Stomach smooth muscle (tissue), 2 donors: ENCODE results near the gene CS.

Experiments used
- H3K27ac ChIP-seq: one replicate; pipeline ENCODE4 v1.7.0; 2013; ENCODE audit warnings: mild to moderate bottlenecking, low read length, inconsistent platforms
- H3K27me3 ChIP-seq, 2 donors: one replicate each; pipeline ENCODE4 v1.7.0; 2013; ENCODE audit warnings: low read length in 2 of 2; ENCODE audit not compliant: insufficient read depth in 2 of 2, control insufficient read depth in 1 of 2
- H3K36me3 ChIP-seq, 2 donors: one replicate each; pipeline ENCODE4 v1.7.0; 2013; ENCODE audit warnings: low read length in 2 of 2; ENCODE audit not compliant: control insufficient read depth in 2 of 2, insufficient read depth in 2 of 2
- H3K4me1 ChIP-seq: one replicate; pipeline ENCODE4 v1.7.0; 2013; ENCODE audit warnings: low read length; ENCODE audit not compliant: control insufficient read depth, insufficient read depth
- H3K4me3 ChIP-seq, 2 donors: one replicate each; pipeline ENCODE4 v1.7.0; 2013; ENCODE audit warnings: low read length in 2 of 2
- H3K9ac ChIP-seq, 2 donors: one replicate each; pipeline ENCODE4 v1.7.0; 2013; ENCODE audit warnings: low read length in 2 of 2, mild to moderate bottlenecking in 1 of 2
- H3K9me3 ChIP-seq, 2 donors: one replicate each; pipeline ENCODE4 v1.7.0; 2013; ENCODE audit warnings: low read length in 2 of 2; ENCODE audit not compliant: control insufficient read depth in 2 of 2
- donor health status: healthy.
- donor health status: Pancreatic carcinoma.

The CS gene

DNA sequence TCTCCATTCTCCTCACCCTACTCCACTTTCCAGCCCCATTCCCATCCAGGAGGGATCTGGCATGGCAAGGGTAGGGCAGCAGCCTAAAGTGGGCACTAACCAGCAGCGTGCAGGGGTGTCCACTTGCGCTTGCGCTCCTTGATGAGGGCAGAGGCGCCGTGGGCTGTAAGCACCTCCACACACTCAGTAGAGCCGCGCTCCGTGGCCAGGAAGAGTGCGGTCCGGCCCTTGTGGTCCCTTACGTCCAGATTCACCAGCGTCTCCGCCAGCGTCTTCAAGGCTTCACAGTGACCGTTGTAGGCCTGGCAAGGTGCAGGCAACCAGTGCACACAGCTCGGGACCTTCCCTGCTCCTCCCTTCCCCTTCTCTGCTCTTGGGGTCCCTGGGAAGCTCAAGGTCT is 52.2 kb downstream of the CS start:
- Histone ChIP-seq H3K4me1 (no peaks in the 10 kb centered on the region), H3K36me3 (peaks cover 66 to 68% of the 10 kb centered on the region in 2 donors), H3K9ac (peak overlapping the region in 1 of 2 donors; percentile 5), H3K9me3 (no peaks in the 10 kb centered on the region), H3K27me3 (no peaks in the 10 kb centered on the region), H3K27ac (no peak overlapping the region), H3K4me3 (no peak overlapping the region)

DNA sequence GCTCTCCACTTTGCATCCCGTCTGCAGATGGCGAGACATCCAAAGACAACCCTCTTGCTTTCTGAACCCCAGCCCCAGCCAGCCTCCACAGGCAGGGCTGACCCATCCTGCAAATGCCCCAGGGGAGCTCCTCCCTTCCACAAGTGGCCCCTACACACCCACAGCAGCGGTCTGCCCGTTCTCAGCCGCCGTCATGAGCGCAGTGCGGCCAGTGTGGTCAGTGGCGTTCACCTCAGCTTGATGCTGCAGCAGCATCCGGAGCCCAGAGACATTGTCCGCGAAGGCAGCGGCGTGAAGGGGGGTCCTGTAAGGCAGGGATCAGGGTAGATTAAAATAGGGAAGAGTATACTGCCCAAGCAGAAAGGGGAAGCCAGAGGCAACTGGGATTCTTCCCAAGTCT is 55.6 kb downstream of the CS start:
- H3K9me3 ChIP-seq = no peaks in the 10 kb centered on the region
- no peaks in the 10 kb centered on the region for H3K4me1 ChIP-seq
- H3K36me3 ChIP-seq = peaks cover 71 to 75% of the 10 kb centered on the region in 2 donors
- no peak overlapping the region for H3K4me3 ChIP-seq
- no peak overlapping the region for H3K27ac ChIP-seq
- H3K9ac ChIP-seq = no peak overlapping the region
- H3K27me3 ChIP-seq = no peaks in the 10 kb centered on the region

DNA sequence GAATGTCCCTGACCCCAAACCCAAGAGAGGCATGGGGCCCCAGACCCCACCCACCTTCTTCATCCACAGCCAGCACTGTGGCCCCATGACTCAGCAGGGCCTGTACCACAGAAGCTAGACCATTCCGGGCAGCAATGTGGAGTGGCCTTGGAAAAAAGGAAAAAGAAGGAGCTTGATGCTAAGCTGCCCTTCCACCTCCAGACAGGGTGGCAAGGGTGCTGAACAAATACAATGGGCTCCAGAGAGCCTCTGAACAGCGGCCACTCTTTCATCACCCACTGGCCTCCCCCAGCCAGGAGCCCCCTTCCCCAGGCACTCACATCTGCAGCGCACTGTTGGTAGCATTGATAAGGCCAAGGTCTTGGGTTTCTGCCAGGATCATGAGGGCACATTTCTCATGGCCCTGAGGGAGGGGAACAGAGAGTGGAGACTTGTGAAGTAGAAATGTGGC is 56.4 kb downstream of the CS start:
- H3K27ac ChIP-seq = no peak overlapping the region
- peaks cover 71 to 72% of the 10 kb centered on the region in 2 donors for H3K36me3 ChIP-seq

DNA sequence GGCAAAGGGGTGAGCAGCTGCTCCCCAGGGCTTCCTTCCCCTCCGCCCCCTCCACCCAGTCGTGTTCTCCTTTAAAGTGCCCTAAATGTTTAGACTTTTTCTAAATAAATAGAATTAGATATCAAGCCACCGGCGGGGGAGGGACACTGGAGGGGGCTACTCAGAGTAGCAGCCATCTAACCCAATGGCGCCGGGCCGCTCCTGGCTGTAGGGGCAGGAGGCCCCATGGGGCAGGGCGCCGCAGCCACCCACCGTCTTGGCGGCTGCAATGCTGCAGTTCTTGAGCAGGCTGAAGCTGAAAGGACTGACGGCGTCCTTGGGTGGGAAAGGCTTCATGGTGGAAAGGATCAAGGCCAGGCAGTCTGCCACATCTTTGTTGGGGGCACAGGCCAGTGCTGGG is 57.1 kb downstream of the CS start:
- H3K9me3 ChIP-seq = no peaks in the 10 kb centered on the region

More for the DNA sequence above, 56.4 kb downstream of the CS start:
- no peaks in the 10 kb centered on the region for H3K4me1 ChIP-seq
- H3K27me3 ChIP-seq = no peaks in the 10 kb centered on the region
- no peak overlapping the region for H3K4me3 ChIP-seq
- no peaks in the 10 kb centered on the region for H3K9me3 ChIP-seq
- no peak overlapping the region for H3K9ac ChIP-seq

DNA sequence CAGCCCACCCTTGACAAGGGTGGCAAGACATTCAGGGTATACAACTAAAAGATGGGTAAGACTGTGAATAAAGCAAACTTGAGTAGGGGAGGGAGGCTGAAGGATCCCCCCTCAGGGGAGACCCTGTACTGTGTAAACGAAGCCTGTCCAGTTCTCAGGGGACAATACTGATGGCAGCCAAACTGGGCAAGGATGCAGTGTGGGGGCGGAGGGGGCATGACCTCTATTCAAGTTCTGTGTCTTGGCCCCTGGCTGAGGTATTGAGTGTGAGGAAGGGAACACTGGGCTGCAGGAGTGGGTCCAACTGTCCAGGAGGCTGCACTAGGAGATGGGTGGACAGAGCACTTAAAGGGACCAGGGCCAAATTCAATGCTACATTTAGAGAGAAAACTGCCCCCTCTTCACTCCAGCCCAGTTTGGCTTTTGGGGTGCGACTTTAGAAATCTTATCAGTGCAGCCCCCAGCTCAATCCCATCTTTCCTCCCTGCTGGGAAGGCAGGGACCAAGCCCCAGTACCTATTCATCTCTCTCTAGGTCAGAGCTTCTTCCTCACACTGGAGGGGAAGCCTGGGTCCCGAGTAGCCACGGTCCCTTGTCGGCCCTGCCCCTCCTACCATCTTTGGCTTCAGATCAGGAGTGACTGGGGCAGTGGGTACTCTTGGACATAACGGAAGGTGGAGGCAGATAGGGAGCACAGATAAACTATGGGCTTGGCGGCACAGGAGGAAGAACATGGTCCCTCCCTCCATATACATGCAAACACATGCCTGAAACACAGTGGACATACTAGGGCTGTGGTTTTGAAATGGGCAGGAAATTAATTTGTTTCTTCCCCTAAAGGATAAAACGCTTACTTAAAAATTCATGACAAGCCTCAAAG is 58.5 kb downstream of the CS start:
- H3K36me3 ChIP-seq = peaks cover 53 to 57% of the 10 kb centered on the region in 2 donors
- no peak overlapping the region for H3K9ac ChIP-seq
- H3K9me3 ChIP-seq = no peaks in the 10 kb centered on the region
- H3K27ac ChIP-seq = no peak overlapping the region
- no peaks in the 10 kb centered on the region for H3K27me3 ChIP-seq
- no peaks in the 10 kb centered on the region for H3K4me1 ChIP-seq
- no peak overlapping the region for H3K4me3 ChIP-seq

More for the DNA sequence above, 57.1 kb downstream of the CS start:
- Histone ChIP-seq H3K27me3 (no peaks in the 10 kb centered on the region), H3K4me3 (no peak overlapping the region), H3K4me1 (no peaks in the 10 kb centered on the region), H3K9ac (no peak overlapping the region), H3K27ac (no peak overlapping the region), H3K36me3 (peaks cover 64 to 67% of the 10 kb centered on the region in 2 donors)

DNA sequence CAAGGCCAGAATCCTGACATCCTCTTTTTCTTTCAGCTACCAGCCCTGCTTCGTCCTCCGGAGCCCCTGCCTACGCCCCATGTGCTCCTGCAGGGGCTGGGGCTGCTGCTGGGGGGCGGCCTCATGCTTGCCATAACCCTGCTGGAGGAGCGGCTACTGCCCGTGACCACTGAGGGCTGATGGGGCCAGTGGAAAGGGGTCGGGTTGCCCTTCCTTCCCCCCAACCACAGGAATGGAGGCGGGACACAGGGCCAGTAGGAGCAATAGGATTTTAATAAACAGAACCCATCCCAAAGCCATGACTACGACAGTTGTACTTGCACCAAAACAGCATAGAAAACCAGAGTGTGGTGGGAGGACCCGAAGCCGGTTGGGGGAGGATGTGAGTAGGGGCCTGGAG is 62.6 kb downstream of the CS start:
- Histone ChIP-seq H3K36me3 (peaks cover 22 to 27% of the 10 kb centered on the region in 2 donors), H3K27me3 (no peaks in the 10 kb centered on the region), H3K4me1 (no peaks in the 10 kb centered on the region), H3K4me3 (no peak overlapping the region), H3K27ac (no peak overlapping the region), H3K9me3 (no peaks in the 10 kb centered on the region), H3K9ac (no peak overlapping the region)

DNA sequence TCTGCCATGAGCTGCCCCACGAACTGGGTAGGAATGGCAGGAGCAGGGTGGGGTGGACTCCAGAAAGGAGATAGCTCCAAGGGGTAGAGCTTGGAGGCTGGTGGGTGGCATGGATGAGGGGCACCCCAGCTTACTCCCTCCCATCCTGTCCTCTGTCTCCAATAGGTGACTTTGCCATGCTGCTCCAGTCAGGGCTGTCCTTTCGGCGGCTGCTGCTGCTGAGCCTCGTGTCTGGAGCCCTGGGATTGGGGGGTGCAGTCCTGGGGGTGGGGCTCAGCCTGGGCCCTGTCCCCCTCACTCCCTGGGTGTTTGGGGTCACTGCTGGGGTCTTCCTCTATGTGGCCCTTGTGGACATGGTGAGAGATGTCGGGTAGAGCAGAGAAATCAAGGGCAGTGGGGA is 63.1 kb downstream of the CS start:
- H3K27me3 ChIP-seq = no peaks in the 10 kb centered on the region
- no peak overlapping the region for H3K4me3 ChIP-seq
- H3K9me3 ChIP-seq = no peaks in the 10 kb centered on the region
- no peak overlapping the region for H3K9ac ChIP-seq
- H3K4me1 ChIP-seq = no peaks in the 10 kb centered on the region
- peaks cover 21 to 24% of the 10 kb centered on the region in 2 donors for H3K36me3 ChIP-seq
- H3K27ac ChIP-seq = no peak overlapping the region

DNA sequence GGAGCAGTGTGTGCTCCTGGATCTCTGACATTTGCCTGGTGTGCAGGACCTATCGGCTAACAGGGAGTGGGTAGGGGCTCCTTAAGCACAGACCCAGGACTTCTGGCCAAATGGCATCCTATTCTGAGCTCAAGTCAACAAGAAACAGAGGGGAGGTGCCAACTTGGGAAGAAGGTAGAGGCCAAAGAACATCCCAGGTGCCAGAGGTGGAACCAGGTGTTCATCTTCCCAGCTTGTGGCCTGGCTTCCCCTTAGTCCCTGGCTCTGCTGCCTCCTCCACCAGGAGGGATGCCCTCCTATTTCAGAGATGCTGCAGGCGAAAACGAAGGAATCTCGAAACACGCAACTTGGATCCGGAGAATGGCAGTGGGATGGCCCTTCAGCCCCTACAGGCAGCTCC is 64.0 kb downstream of the CS start:
- H3K36me3 ChIP-seq = peaks cover 12 to 15% of the 10 kb centered on the region in 2 donors
- no peak overlapping the region for H3K27ac ChIP-seq
- no peaks in the 10 kb centered on the region for H3K27me3 ChIP-seq
- no peaks in the 10 kb centered on the region for H3K4me1 ChIP-seq
- H3K4me3 ChIP-seq = no peak overlapping the region
- H3K9ac ChIP-seq = no peak overlapping the region
- H3K9me3 ChIP-seq = no peaks in the 10 kb centered on the region

DNA sequence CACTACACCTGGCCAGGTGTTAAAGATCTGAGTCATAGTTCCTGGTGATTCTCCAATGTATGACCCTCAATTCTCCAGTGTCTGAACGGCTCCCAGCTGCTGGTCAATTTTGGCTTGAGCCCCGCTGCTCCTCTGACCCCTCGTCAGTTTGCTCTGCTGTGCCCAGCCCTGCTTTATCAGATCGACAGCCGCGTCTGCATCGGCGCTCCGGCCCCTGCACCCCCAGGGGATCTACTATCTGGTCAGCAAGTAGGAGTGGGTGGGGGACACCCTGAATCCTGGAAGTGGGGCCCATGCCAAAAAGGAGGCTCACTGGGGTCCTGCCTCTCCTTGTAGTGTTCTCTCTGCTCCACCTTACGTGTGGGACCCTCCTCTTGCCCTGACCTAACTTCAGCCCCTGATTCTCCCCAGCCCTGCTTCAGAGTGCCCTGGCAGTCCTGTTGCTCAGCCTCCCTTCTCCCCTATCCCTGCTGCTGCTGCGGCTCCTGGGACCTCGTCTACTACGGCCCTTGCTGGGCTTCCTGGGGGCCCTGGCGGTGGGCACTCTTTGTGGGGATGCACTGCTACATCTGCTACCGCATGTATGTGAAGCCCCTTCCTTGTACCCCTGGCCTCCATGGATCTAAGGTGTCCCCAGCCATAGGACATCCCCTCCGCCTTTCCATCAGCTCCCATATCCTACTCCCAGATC is 65.2 kb downstream of the CS start:
- Histone ChIP-seq H3K9ac (no peak overlapping the region), H3K36me3 (peaks cover 6 to 10% of the 10 kb centered on the region in 2 donors), H3K27ac (no peak overlapping the region), H3K27me3 (no peaks in the 10 kb centered on the region), H3K9me3 (no peaks in the 10 kb centered on the region), H3K4me1 (no peaks in the 10 kb centered on the region), H3K4me3 (no peak overlapping the region)

DNA sequence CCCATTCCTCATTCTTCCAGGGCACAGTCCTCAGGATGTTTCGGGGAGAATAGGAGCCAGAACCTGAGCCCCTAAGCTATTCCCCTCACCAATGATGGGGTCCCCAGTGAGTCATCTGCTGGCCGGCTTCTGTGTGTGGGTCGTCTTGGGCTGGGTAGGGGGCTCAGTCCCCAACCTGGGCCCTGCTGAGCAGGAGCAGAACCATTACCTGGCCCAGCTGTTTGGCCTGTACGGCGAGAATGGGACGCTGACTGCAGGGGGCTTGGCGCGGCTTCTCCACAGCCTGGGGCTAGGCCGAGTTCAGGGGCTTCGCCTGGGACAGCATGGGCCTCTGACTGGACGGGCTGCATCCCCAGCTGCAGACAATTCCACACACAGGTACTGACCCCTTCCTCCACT is 68.9 kb downstream of the CS start:
- no peaks in the 10 kb centered on the region for H3K27me3 ChIP-seq
- H3K27ac ChIP-seq = no peak overlapping the region
- no peak overlapping the region for H3K4me3 ChIP-seq
- H3K36me3 ChIP-seq = peaks cover 0 to 4% of the 10 kb centered on the region in 2 donors
- H3K9ac ChIP-seq = no peak overlapping the region
- H3K4me1 ChIP-seq = no peaks in the 10 kb centered on the region
- no peaks in the 10 kb centered on the region for H3K9me3 ChIP-seq
